22Rv1 (cell line): ENCODE results near the gene FLAD1.

Experiments used
- H3K27ac ChIP-seq: fragments of 450-650 bp; 2 replicates; pipeline ENCODE4 v1.5.1; 2017
- ZFX ChIP-seq: fragments of 450-650 bp; IDR thresholded peaks from 2 replicates; pipeline ENCODE4 v1.6.1; 2017; ENCODE audit warnings: antibody characterized with exemption, borderline replicate concordance
- TF ChIP-seq, protein P1 (sequence below): fragments of 450-650 bp; IDR thresholded peaks from 2 replicates; pipeline ENCODE4 v1.5.1; 2017; ENCODE audit warnings: mild to moderate bottlenecking

Gene FLAD1

GRCh38 chr1:155024315-155024714, 41.2 kb downstream of the FLAD1 start:
- H3K27ac ChIP-seq = peak overlapping the region; percentile 39; the same call in 1 of the 2 replicates
- TF ChIP-seq, protein P1, sequence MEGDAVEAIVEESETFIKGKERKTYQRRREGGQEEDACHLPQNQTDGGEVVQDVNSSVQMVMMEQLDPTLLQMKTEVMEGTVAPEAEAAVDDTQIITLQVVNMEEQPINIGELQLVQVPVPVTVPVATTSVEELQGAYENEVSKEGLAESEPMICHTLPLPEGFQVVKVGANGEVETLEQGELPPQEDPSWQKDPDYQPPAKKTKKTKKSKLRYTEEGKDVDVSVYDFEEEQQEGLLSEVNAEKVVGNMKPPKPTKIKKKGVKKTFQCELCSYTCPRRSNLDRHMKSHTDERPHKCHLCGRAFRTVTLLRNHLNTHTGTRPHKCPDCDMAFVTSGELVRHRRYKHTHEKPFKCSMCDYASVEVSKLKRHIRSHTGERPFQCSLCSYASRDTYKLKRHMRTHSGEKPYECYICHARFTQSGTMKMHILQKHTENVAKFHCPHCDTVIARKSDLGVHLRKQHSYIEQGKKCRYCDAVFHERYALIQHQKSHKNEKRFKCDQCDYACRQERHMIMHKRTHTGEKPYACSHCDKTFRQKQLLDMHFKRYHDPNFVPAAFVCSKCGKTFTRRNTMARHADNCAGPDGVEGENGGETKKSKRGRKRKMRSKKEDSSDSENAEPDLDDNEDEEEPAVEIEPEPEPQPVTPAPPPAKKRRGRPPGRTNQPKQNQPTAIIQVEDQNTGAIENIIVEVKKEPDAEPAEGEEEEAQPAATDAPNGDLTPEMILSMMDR = no peak

DNA sequence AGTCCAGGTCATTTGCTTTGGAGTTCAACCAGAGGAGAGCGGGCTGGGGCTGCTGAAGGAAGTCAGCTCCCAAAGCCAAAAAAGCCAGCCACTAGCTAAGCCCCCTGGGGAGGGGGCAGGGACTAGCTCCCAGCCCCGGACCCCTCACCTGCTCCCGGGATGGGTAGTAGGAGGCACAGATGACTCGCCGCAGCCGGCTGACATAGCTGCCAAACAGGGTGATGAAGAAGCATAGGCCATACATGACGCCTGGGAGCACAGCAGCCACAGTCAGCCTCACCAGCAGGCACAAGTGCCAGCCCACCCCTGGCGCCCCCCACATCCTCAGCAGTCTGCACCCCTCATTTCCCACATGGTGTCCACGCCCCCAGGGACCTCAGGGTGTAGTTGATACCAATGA, 43.0 kb downstream of the FLAD1 start:
- TF ChIP-seq ZFX = no peak
- TF ChIP-seq, protein P1 = no peak
- peak overlapping the region; percentile 39 for H3K27ac ChIP-seq

- no peak for TF ChIP-seq ZFX
- TF ChIP-seq, protein P1 = no peak
- no peak overlapping the region for H3K27ac ChIP-seq
These were observed 43.4 kb downstream of the FLAD1 start for GRCh38 chr1:155026588-155026987.

GRCh38 chr1:155029513-155030242, 46.5 kb downstream of the FLAD1 start:
- no peak for TF ChIP-seq ZFX
- TF ChIP-seq, protein P1 = no peak
- no peak overlapping the region for H3K27ac ChIP-seq

GRCh38 chr1:155030243-155030795, 47.2 kb downstream of the FLAD1 start:
- H3K27ac ChIP-seq = no peak overlapping the region
- TF ChIP-seq, protein P1 = no peak
- TF ChIP-seq ZFX = no peak

GRCh38 chr1:155030899-155031298, 47.8 kb downstream of the FLAD1 start:
- H3K27ac ChIP-seq = no peak overlapping the region
- TF ChIP-seq, protein P1 = no peak
- TF ChIP-seq ZFX = no peak

GRCh38 chr1:155032886-155033285, 49.7 kb downstream of the FLAD1 start:
- no peak overlapping the region for H3K27ac ChIP-seq
- TF ChIP-seq, protein P1 = no peak
- TF ChIP-seq ZFX = no peak
